Tibial nerve (tissue), 4 donors: ENCODE measurements around the gene FBXL19.

Experiments
- CTCF ChIP-seq, 5 experiments: fragments of 200-600 bp in 3 of 5; fragments of 450-650 bp in 2 of 5; sonication (generic) in 3 of 5; IDR thresholded peaks; one replicate each; pipeline ENCODE4 v1.5.1; 2016 to 2019; ENCODE audit warnings: antibody characterized with exemption in 5 of 5, mild to moderate bottlenecking in 3 of 5, moderate library complexity in 2 of 5
- EP300 ChIP-seq, 2 donors: sonication (generic); formaldehyde crosslinking; IDR thresholded peaks; one replicate each; pipeline ENCODE4 v1.6.1; 2017; ENCODE audit warnings: antibody characterized with exemption in 2 of 2, mild to moderate bottlenecking in 1 of 2
- POLR2A ChIP-seq, 2 donors: fragments of 450-650 bp; IDR thresholded peaks; one replicate each; pipeline ENCODE4 v1.6.1; 2017; ENCODE audit warnings: antibody characterized with exemption in 2 of 2, mild to moderate bottlenecking in 2 of 2, moderate library complexity in 2 of 2

- TF ChIP-seq CTCF (IDR thresholded peaks at IDR 0.05) (no peak), POLR2A (IDR thresholded peaks at IDR 0.05) (peak; percentile 75 to 77), EP300 (IDR thresholded peaks at IDR 0.05) (peak in 1 of 2 donors; percentile 90)
Observed at GRCh38 chr16:30949650-30950515, 26.5 kb downstream of the FBXL19 start.
